Astrocyte of the spinal cord (primary cell): ENCODE results near the gene CD82.

ENCODE experiments used
- DNase-seq: peaks from one replicate; pipeline ENCODE4 v3.0.0; 2011; ENCODE audit warnings: low read depth, low spot score
- H3K4me3 ChIP-seq: 2 replicates; pipeline ENCODE4 v1.5.1; 2011; ENCODE audit warnings: low read depth, mild to moderate bottlenecking, low read length, moderate library complexity
- in situ Hi-C: cut with HindIII; loops from 2 replicates; pipeline ENCODE4 v1.10.0; 2017; ENCODE audit warnings: low sequenced_read_pairs
- TF ChIP-seq, protein P1 (sequence below): IDR thresholded peaks from 2 replicates; pipeline ENCODE4 v1.5.1; 2012; ENCODE audit warnings: low read depth, mild to moderate bottlenecking, low read length, inconsistent platforms

Gene CD82

GRCh38 chr11:44528103-44528502, 37.4 kb upstream of the CD82 start:
- in situ Hi-C loops, result loop anchor here (25.0 kb wide), 1 partner anchor 416 kb away; no protein-coding TSS in a partner anchor
- TF ChIP-seq, protein P1, sequence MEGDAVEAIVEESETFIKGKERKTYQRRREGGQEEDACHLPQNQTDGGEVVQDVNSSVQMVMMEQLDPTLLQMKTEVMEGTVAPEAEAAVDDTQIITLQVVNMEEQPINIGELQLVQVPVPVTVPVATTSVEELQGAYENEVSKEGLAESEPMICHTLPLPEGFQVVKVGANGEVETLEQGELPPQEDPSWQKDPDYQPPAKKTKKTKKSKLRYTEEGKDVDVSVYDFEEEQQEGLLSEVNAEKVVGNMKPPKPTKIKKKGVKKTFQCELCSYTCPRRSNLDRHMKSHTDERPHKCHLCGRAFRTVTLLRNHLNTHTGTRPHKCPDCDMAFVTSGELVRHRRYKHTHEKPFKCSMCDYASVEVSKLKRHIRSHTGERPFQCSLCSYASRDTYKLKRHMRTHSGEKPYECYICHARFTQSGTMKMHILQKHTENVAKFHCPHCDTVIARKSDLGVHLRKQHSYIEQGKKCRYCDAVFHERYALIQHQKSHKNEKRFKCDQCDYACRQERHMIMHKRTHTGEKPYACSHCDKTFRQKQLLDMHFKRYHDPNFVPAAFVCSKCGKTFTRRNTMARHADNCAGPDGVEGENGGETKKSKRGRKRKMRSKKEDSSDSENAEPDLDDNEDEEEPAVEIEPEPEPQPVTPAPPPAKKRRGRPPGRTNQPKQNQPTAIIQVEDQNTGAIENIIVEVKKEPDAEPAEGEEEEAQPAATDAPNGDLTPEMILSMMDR, result no peak
- DNase-seq, result no peak

GRCh38 chr11:44528581-44528980, 36.9 kb upstream of the CD82 start:
- no peak overlapping the region for H3K4me3 ChIP-seq
- TF ChIP-seq, protein P1, result no peak
- in situ Hi-C loops, result loop anchor here (25.0 kb wide), 1 partner anchor 416 kb away; no protein-coding TSS in a partner anchor
- no peak for DNase-seq

More at GRCh38 chr11:44528103-44528502, 37.4 kb upstream of the CD82 start:
- no peak overlapping the region for H3K4me3 ChIP-seq

- in situ Hi-C loops, result loop anchor here (25.0 kb wide), 1 partner anchor 418 kb away; no protein-coding TSS in a partner anchor
Measured at GRCh38 chr11:44529895-44530412, 35.5 kb upstream of the CD82 start.

DNA sequence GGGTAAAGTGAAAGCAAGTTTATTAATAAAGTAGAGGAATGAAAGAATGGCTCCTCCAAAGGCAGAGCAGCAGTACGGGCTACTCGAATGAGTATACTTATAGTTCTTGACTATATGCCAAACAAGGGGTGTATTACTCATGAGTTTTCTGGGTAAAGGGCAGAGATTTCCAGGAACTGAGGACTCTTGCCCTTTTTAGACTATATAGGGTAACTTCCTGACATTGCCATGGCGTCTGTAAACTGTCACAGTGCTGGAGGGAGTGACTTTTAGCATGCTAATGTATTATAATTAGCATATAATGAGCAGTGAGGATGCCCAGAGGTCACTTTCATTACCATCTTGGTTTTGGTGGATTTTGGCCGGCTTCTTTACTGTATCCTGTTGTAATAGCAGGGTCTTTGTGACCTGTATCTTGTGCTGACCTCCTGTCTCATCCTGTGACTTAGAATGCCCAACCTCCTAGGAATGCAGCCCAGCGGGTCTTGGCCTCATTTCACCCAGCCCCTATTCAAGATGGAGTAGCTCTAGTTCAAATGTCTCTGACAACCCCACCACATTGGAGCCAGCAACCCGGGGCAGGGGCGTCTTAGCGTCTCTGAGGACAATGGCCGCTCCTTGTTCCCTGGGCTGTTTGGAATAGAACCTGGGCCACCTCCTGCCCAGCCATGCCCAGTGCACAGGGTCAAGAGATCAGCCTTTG, 34.9 kb upstream of the CD82 start:
- no peak overlapping the region for H3K4me3 ChIP-seq
- TF ChIP-seq, protein P1, result no peak
- DNase-seq, result no peak
- in situ Hi-C loops, result loop anchor here (25.0 kb wide), 1 partner anchor 418 kb away; no protein-coding TSS in a partner anchor

More at GRCh38 chr11:44529895-44530412, 35.5 kb upstream of the CD82 start:
- TF ChIP-seq, protein P1, result no peak
- H3K4me3 ChIP-seq, result no peak overlapping the region
- DNase-seq, result no peak

DNA sequence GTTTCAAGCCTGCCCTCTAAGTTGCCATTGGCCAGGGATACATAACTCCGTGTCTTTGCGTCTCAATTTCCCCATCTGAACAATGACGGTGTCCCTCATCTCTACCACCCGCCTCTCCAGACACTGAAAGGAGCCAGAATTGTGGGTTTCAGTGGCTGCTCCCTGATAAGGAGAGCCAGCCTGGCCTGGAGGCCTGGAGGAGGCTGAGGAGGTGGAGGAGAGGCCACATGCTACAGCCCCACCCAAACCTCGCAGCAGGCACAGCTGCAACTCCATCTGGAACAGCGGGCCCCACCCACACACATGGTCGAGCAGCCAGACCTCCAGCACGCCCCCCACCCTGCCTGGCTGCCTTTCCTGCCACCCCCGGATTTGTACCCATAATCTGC, 34.4 kb upstream of the CD82 start:
- in situ Hi-C loops, result loop anchor here (25.0 kb wide), 1 partner anchor 419 kb away; no protein-coding TSS in a partner anchor
- TF ChIP-seq, protein P1, result no peak
- no peak for DNase-seq
- no peak overlapping the region for H3K4me3 ChIP-seq

DNA sequence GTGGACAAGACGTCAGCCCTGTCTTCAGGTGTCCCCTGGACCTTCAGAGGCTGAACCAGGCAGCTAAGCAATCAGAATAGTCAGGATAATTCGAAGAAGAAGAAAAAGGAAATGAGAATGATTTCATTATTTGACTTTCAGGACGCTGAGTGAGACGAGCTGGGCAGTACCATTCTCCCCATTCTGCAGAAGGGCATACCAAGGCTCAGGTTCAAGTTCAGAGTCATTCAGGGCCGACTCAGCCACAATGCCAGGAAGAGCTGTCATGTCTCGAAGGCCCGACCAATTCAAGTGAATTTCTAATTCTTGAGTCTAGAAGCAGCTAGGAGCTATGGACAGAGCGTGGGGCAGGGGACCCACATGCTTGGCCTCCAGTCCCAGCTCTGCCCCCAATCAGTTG, 33.8 kb upstream of the CD82 start:
- no peak overlapping the region for H3K4me3 ChIP-seq
- TF ChIP-seq, protein P1, result no peak
- in situ Hi-C loops, result loop anchor here (25.0 kb wide), 1 partner anchor 419 kb away; no protein-coding TSS in a partner anchor
- no peak for DNase-seq
